ENCODE results near the gene CDK5RAP3.

DNA sequence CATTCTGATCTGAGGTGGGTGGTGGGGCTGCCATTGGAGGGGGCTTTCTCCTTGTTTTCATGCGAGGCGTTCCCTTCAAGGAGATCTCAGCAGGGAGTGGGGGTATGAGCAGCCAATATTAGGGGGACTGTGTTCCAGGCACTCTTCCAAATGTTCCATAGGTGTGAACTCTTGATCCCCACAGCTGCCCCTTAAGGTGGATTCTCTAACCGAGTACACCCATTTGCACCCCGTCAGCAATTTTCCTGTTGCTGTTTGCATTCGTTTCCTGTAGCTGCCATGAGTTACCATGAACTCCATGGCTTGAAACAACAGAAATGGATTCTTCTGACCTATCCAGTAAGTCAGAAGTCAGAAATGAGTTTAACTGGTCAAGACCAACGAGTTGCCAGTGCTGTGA, 9.5 kb upstream of the CDK5RAP3 start:
- TF ChIP-seq, protein P1, sequence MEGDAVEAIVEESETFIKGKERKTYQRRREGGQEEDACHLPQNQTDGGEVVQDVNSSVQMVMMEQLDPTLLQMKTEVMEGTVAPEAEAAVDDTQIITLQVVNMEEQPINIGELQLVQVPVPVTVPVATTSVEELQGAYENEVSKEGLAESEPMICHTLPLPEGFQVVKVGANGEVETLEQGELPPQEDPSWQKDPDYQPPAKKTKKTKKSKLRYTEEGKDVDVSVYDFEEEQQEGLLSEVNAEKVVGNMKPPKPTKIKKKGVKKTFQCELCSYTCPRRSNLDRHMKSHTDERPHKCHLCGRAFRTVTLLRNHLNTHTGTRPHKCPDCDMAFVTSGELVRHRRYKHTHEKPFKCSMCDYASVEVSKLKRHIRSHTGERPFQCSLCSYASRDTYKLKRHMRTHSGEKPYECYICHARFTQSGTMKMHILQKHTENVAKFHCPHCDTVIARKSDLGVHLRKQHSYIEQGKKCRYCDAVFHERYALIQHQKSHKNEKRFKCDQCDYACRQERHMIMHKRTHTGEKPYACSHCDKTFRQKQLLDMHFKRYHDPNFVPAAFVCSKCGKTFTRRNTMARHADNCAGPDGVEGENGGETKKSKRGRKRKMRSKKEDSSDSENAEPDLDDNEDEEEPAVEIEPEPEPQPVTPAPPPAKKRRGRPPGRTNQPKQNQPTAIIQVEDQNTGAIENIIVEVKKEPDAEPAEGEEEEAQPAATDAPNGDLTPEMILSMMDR (IDR thresholded peaks at IDR 0.05; ENCODE audit: extremely low read depth in 1 of 2, insufficient read depth in 1 of 2, low read depth in 1 of 2, low read length in 2 of 2): no peak
- TF ChIP-seq POLR2A (IDR thresholded peaks at IDR 0.05; ENCODE audit: low read depth, low read length) (no peak), FOS (IDR thresholded peaks at IDR 0.05; ENCODE audit: borderline replicate concordance, insufficient read depth, low read length) (no peak)
